GM19239 (cell line): ENCODE measurements around the gene SPC25.
"Not testable (repeated sequence)": the region's sequence is repeated elsewhere in the genome, so short reads cannot be mapped to it uniquely, and the experiment has no call there.

Experiments
- DNase-seq: peaks from one replicate; pipeline ENCODE4 v3.0.0; 2011; ENCODE audit warnings: low spot score; ENCODE audit not compliant: insufficient read length
- FAIRE-seq: peaks from 2 replicates; lab custom pipeline; 2011; peaks lifted over from hg19 to GRCh38; lab: Jason Lieb, UNC

SPC25 gene

GRCh38 chr2:168904358-168904757 lies 14.1 kb upstream of the SPC25 start:
- DNase-seq: no peak
- FAIRE-seq: no peak

- FAIRE-seq (no peak), DNase-seq (no peak)
Measured at GRCh38 chr2:168903888-168904287, 13.7 kb upstream of the SPC25 start.

GRCh38 chr2:168901003-168901402 lies 10.8 kb upstream of the SPC25 start, which contains the start of gene G6PC2:
Gene G6PC2 (plus strand): TSS chr2:168901291. CDS start chr2:168901332, 41 bp downstream.
- DNase-seq (no peak), FAIRE-seq (no peak)

- DNase-seq (no peak), FAIRE-seq (no peak)
Measured at GRCh38 chr2:168897449-168897848, 7.2 kb upstream of the SPC25 start.

GRCh38 chr2:168896783-168897182 lies 6.6 kb upstream of the SPC25 start:
- DNase-seq (no peak), FAIRE-seq (no peak)

GRCh38 chr2:168895771-168896170 lies 5.5 kb upstream of the SPC25 start:
- FAIRE-seq (no peak), DNase-seq (no peak)

GRCh38 chr2:168894720-168895119 lies 4.5 kb upstream of the SPC25 start:
- DNase-seq (no peak), FAIRE-seq (no peak)

GRCh38 chr2:168894101-168894500 lies 3.9 kb upstream of the SPC25 start:
- FAIRE-seq (no peak), DNase-seq (no peak)

GRCh38 chr2:168892327-168892726 lies 2.1 kb upstream of the SPC25 start:
- DNase-seq (no peak), FAIRE-seq (no peak)

- FAIRE-seq: peak; percentile 60
Measured at GRCh38 chr2:168889635-168890005, 610 bp downstream of the SPC25 start.

GRCh38 chr2:168884975-168885374 lies 5.3 kb downstream of the SPC25 start:
- FAIRE-seq (no peak), DNase-seq (no peak)

More at GRCh38 chr2:168889635-168890005, 610 bp downstream of the SPC25 start:
- DNase-seq: no peak

- FAIRE-seq, DNase-seq: not testable (repeated sequence)
Measured at GRCh38 chr2:168882163-168882562, 8.1 kb downstream of the SPC25 start.

- FAIRE-seq: no peak
- DNase-seq: no peak
Measured at GRCh38 chr2:168874368-168875054, 15.7 kb downstream of the SPC25 start.

GRCh38 chr2:168870824-168871223 lies 19.4 kb downstream of the SPC25 start:
- not testable (repeated sequence) for FAIRE-seq, DNase-seq

GRCh38 chr2:168870369-168870768 lies 19.9 kb downstream of the SPC25 start:
- DNase-seq, FAIRE-seq: not testable (repeated sequence)

GRCh38 chr2:168867164-168867563 lies 23.1 kb downstream of the SPC25 start:
- not testable (repeated sequence) for DNase-seq, FAIRE-seq

- DNase-seq (no peak), FAIRE-seq (no peak)
Measured at GRCh38 chr2:168858146-168858545, 32.1 kb downstream of the SPC25 start.

- DNase-seq (no peak), FAIRE-seq (no peak)
Measured at GRCh38 chr2:168855601-168856000, 34.6 kb downstream of the SPC25 start.

GRCh38 chr2:168854651-168855050 lies 35.6 kb downstream of the SPC25 start:
- FAIRE-seq (no peak), DNase-seq (no peak)

GRCh38 chr2:168853471-168853870 lies 36.8 kb downstream of the SPC25 start:
- FAIRE-seq (no peak), DNase-seq (no peak)

- DNase-seq (no peak), FAIRE-seq (no peak)
Measured at GRCh38 chr2:168852481-168852880, 37.7 kb downstream of the SPC25 start.

GRCh38 chr2:168851674-168852320 lies 38.4 kb downstream of the SPC25 start:
- FAIRE-seq: no peak
- DNase-seq: no peak
